GM23248 (cell line): Measurements from ENCODE around the gene SLITRK4. TPM values are rescaled to one million over a fixed set of nuclear protein-coding genes. Genes with fewer than 3 reads are reported as not detected.

ENCODE experiments used
- DNase-seq: peaks from one replicate; pipeline ENCODE4 v3.0.0-alpha.2; 2015
- H2AFZ ChIP-seq: fragments of 200-600 bp; sonication (generic); 2 replicates; pipeline ENCODE4 v1.6.1; 2016; ENCODE audit warnings: antibody characterized with exemption
- H3F3A ChIP-seq: fragments of 200-600 bp; sonication (generic); 2 replicates; pipeline ENCODE4 v1.6.1; 2016; ENCODE audit warnings: mild to moderate bottlenecking, antibody characterized with exemption, mixed run types; ENCODE audit not compliant: insufficient read depth
- H3K27ac ChIP-seq: fragments of 200-600 bp; sonication (generic); 2 replicates; pipeline ENCODE4 v1.5.1; 2016; ENCODE audit warnings: mild to moderate bottlenecking
- H3K27me3 ChIP-seq: fragments of 200-600 bp; sonication (generic); replicated peaks from 2 replicates; pipeline ENCODE4 v1.6.1; 2016; ENCODE audit warnings: mild to moderate bottlenecking; ENCODE audit not compliant: insufficient read depth
- H3K36me3 ChIP-seq: fragments of 200-600 bp; sonication (generic); 2 replicates; pipeline ENCODE4 v1.6.1; 2016; ENCODE audit warnings: low read depth, mild to moderate bottlenecking
- H3K4me1 ChIP-seq: fragments of 200-600 bp; sonication (generic); 2 replicates; pipeline ENCODE4 v1.6.1; 2016; ENCODE audit warnings: mild to moderate bottlenecking; ENCODE audit not compliant: insufficient read depth
- H3K4me2 ChIP-seq: fragments of 200-600 bp; sonication (generic); one replicate; pipeline ENCODE4 v1.6.1; 2016; ENCODE audit warnings: mild to moderate bottlenecking; ENCODE audit not compliant: unreplicated experiment
- H3K4me3 ChIP-seq: fragments of 200-600 bp; sonication (generic); 2 replicates; pipeline ENCODE4 v1.5.1; 2016; ENCODE audit warnings: mild to moderate bottlenecking
- H3K79me2 ChIP-seq: fragments of 200-600 bp; sonication (generic); 2 replicates; pipeline ENCODE4 v1.6.1; 2016; ENCODE audit warnings: mild to moderate bottlenecking; ENCODE audit not compliant: insufficient read depth
- H3K9ac ChIP-seq: fragments of 200-600 bp; sonication (generic); 2 replicates; pipeline ENCODE4 v1.6.1; 2016; ENCODE audit warnings: mild to moderate bottlenecking
- H3K9me2 ChIP-seq: fragments of 200-600 bp; sonication (generic); 2 replicates; pipeline ENCODE4 v1.6.1; 2016; ENCODE audit warnings: mixed run types, mild to moderate bottlenecking, moderate library complexity; ENCODE audit not compliant: insufficient read depth
- H3K9me3 ChIP-seq: fragments of 200-600 bp; sonication (generic); one replicate; pipeline ENCODE4 v1.6.1; 2017; ENCODE audit warnings: low read depth
- H4K20me1 ChIP-seq: fragments of 200-600 bp; sonication (generic); 2 replicates; pipeline ENCODE4 v1.6.0; 2016; ENCODE audit not compliant: insufficient read depth
- EZH2 ChIP-seq: fragments of 200-600 bp; sonication (generic); IDR thresholded peaks from 2 replicates; pipeline ENCODE4 v1.6.1; 2018; ENCODE audit warnings: antibody characterized with exemption, mild to moderate bottlenecking; ENCODE audit not compliant: insufficient read depth, poor library complexity, severe bottlenecking
- EZH2phosphoT487 ChIP-seq: fragments of 200-600 bp; sonication (generic); IDR thresholded peaks from 2 replicates; pipeline ENCODE4 v1.6.1; 2018; ENCODE audit warnings: antibody characterized with exemption, moderate library complexity, mild to moderate bottlenecking, low read depth; ENCODE audit not compliant: insufficient read depth
- WGBS, 2 experiments: methylation state at CpG; one replicate each; pipeline ENCODE4 v1.1.6; 2015 to 2017; ENCODE audit warnings: low lambda C conversion rate in 2 of 2, low coverage in 1 of 2; ENCODE audit errors: missing lambda C conversion rate in 2 of 2; 5-methylcytosine and 5-hydroxymethylcytosine counted together
- in situ Hi-C: fragments of 300-500 bp; cut with MboI; formaldehyde crosslinking; loops from 2 replicates; pipeline ENCODE4 v1.15.0; 2020
- polyA plus RNA-seq: library from polyadenylated mRNA; unstranded; fragments of >200 nt; fragmentation: Nextera tagmentation; extraction: Ambion mirVana; gene quantifications from 2 replicates; pipeline ENCODE4 v1.2.1, GENCODE V29; 2016
- total RNA-seq: library from RNA; depleted of rRNA; stranded (reverse); fragments of >200 nt; shearing (Covaris generic); gene quantifications from 2 replicates; pipeline ENCODE4 v1.2.3, GENCODE V29; 2014

The SLITRK4 gene
- total and polyA plus RNA-seq, 2 experiments from 2014 or later: not detected

DNA sequence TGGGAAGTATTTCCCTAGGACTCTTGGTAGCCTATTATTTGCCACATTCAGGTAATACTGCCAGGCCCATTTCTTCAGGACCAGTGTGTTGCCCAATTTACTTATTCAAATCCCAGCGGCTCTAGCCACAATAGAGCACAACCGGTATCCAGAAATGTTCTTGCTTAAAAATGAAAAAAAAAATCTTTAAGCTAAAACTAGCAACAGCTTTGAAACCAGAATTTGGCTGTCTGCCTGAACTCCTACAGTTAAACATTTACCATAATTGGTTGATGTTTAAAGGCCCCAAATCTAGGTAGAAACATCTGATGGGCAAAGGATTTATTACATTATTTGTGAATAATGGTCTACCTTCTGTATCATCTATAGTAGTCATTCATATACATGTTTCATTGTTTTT is 930 bp upstream of the SLITRK4 start:
- 73 to 100% methylated on average over 2 of the region's 2 CpGs for WGBS, 2 experiments
- H3K36me3 ChIP-seq: no peaks in the 10 kb centered on the region
- H3K27me3 ChIP-seq: no peaks in the 10 kb centered on the region
- H3K27ac ChIP-seq: no peak overlapping the region
- H3F3A ChIP-seq: no peaks in the 10 kb centered on the region
- TF ChIP-seq EZH2phosphoT487 (no peak), EZH2 (no peak)
- no peak overlapping the region for H3K9ac ChIP-seq
- H3K9me2 ChIP-seq: no peaks in the 10 kb centered on the region
- H3K79me2 ChIP-seq: no peaks in the 10 kb centered on the region
- no peak overlapping the region for H2AFZ ChIP-seq
- H3K4me2 ChIP-seq: no peak overlapping the region
- no peaks in the 10 kb centered on the region for H3K4me1 ChIP-seq
- no peaks in the 10 kb centered on the region for H3K9me3 ChIP-seq
- H3K4me3 ChIP-seq: no peak overlapping the region
- H4K20me1 ChIP-seq: no peaks in the 10 kb centered on the region
- DNase-seq: no peak
- in situ Hi-C loops: no loop called here

GRCh38 chrX:143634663-143635455 is 1.0 kb downstream of the SLITRK4 start:
- in situ Hi-C loops: no loop called here
- WGBS, 2 experiments: 2% methylated on average over 27 to 36 of the region's 67 CpGs
- H2AFZ ChIP-seq: no peak overlapping the region

GRCh38 chrX:143634309-143634662 is 1.6 kb downstream of the SLITRK4 start:
- Histone ChIP-seq H2AFZ (no peak overlapping the region), H3K79me2 (no peaks in the 10 kb centered on the region), H3K9ac (no peak overlapping the region), H3K36me3 (no peaks in the 10 kb centered on the region), H3K27me3 (no peaks in the 10 kb centered on the region), H3K4me1 (no peaks in the 10 kb centered on the region), H3K4me3 (no peak overlapping the region), H3K27ac (no peak overlapping the region), H3K9me3 (no peaks in the 10 kb centered on the region), H4K20me1 (no peaks in the 10 kb centered on the region), H3K4me2 (no peak overlapping the region), H3K9me2 (no peaks in the 10 kb centered on the region), H3F3A (no peaks in the 10 kb centered on the region)
- in situ Hi-C loops: no loop called here
- TF ChIP-seq EZH2: no peak
- TF ChIP-seq EZH2phosphoT487: no peak
- WGBS, 2 experiments: 0 to 2% methylated on average over 6 to 13 of the region's 26 CpGs
- DNase-seq: no peak

More at GRCh38 chrX:143634663-143635455, 1.0 kb downstream of the SLITRK4 start:
- Histone ChIP-seq H3K9ac (no peak overlapping the region), H3K9me3 (no peaks in the 10 kb centered on the region), H3K79me2 (no peaks in the 10 kb centered on the region), H4K20me1 (no peaks in the 10 kb centered on the region), H3K4me2 (no peak overlapping the region), H3F3A (no peaks in the 10 kb centered on the region), H3K4me3 (no peak overlapping the region), H3K4me1 (no peaks in the 10 kb centered on the region), H3K27me3 (no peaks in the 10 kb centered on the region), H3K9me2 (no peaks in the 10 kb centered on the region), H3K36me3 (no peaks in the 10 kb centered on the region), H3K27ac (no peak overlapping the region)
- no peak for DNase-seq
- no peak for TF ChIP-seq EZH2
- no peak for TF ChIP-seq EZH2phosphoT487

DNA sequence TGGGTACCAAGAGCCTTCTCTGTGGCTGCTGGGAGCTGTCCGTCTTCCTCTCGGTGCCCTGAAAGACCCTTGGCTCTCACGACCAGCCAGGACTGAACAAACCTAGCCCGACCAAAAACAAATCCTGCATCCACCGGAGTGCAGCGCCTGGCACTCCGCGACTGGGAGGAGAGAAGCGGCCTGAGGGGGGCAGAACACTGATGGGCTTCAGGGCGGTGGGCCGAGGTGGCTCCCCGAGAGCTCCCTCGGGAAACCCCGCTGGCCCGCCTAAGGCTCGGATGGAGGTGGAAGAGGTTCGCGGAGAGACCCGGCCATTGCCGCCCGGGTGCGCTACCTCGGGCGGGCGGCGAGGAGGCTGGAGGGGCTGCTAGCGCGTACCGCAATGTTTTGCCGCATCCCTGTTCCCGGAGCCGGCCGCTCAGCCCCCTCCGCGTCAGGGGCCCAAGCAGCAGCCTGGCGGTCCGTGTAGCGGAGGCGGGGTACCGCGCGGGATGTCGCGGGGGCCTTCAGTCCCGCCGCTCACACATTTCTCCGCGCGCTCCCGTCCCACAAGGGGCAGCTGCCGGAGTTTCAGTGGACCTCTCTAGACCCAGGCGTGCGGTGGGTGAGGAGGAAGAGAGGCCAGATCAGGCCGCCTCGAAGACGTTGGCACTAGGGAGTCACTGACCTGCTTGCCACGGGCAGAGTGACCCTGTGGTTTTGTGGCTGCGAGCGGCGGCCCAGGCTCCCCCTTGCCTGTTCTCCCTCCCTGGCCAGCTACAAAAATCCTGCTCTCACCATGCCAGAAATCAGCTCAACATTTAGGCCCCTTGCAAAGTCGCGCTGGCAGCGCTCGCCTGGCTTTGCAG is 2.2 kb downstream of the SLITRK4 start:
- H3K4me2 ChIP-seq: no peak overlapping the region
- H3K36me3 ChIP-seq: no peaks in the 10 kb centered on the region
- no peaks in the 10 kb centered on the region for H3K9me2 ChIP-seq
- in situ Hi-C loops: no loop called here
- H3K27me3 ChIP-seq: no peaks in the 10 kb centered on the region
- H3K79me2 ChIP-seq: no peaks in the 10 kb centered on the region
- no peak overlapping the region for H3K9ac ChIP-seq
- no peak for TF ChIP-seq EZH2
- TF ChIP-seq EZH2phosphoT487: no peak
- H3K27ac ChIP-seq: no peak overlapping the region
- 0 to 3% methylated on average over 17 to 45 of the region's 64 CpGs for WGBS, 2 experiments
- no peak for DNase-seq
- no peaks in the 10 kb centered on the region for H3F3A ChIP-seq
- no peaks in the 10 kb centered on the region for H3K9me3 ChIP-seq
- no peaks in the 10 kb centered on the region for H4K20me1 ChIP-seq
- H3K4me3 ChIP-seq: no peak overlapping the region
- no peaks in the 10 kb centered on the region for H3K4me1 ChIP-seq
- no peak overlapping the region for H2AFZ ChIP-seq
